GM19240 (cell line): ENCODE data around the gene S100A10.
A peak's percentile ranks its signal among the peaks of the same experiment; 100 is the strongest.

Experiments used
- DNase-seq: peaks from one replicate; pipeline ENCODE4 v3.0.0; 2011; ENCODE audit warnings: low spot score; ENCODE audit not compliant: insufficient read length

The S100A10 gene

GRCh38 chr1:151993734-151994496 is at the start of gene S100A10:
S100A10 (minus strand) TSS chr1:151993859; CDS start chr1:151986230, 7,629 bp downstream.
- DNase-seq, result no peak

GRCh38 chr1:152042030-152042429 is 48.4 kb upstream of the S100A10 start:
- DNase-seq, result no peak

GRCh38 chr1:152039886-152040285 is 46.2 kb upstream of the S100A10 start:
- DNase-seq, result no peak

- no peak for DNase-seq
Measured at GRCh38 chr1:152039461-152039860, 45.8 kb upstream of the S100A10 start.

- no peak for DNase-seq
Measured at GRCh38 chr1:152038871-152039270, 45.2 kb upstream of the S100A10 start.

GRCh38 chr1:152036267-152037216 is 42.9 kb upstream of the S100A10 start, which contains the start of gene S100A11:
S100A11 (minus strand) TSS chr1:152037004; CDS start chr1:152036915, 89 bp downstream.
- no peak for DNase-seq

- no peak for DNase-seq
Measured at GRCh38 chr1:152035539-152036266, 42.0 kb upstream of the S100A10 start.

- DNase-seq, result peak; percentile 68
Measured at GRCh38 chr1:152034654-152035538, 41.2 kb upstream of the S100A10 start.

GRCh38 chr1:152034324-152034653 is 40.6 kb upstream of the S100A10 start:
- no peak for DNase-seq

- no peak for DNase-seq
Measured at GRCh38 chr1:152029929-152030211, 36.2 kb upstream of the S100A10 start.

- no peak for DNase-seq
Measured at GRCh38 chr1:152029144-152029928, 35.7 kb upstream of the S100A10 start.

GRCh38 chr1:152026895-152027294 is 33.2 kb upstream of the S100A10 start:
- no peak for DNase-seq

- DNase-seq, result no peak
Measured at GRCh38 chr1:152024223-152024622, 30.6 kb upstream of the S100A10 start.

- no peak for DNase-seq
Measured at GRCh38 chr1:152023221-152023620, 29.6 kb upstream of the S100A10 start.

GRCh38 chr1:152022474-152022873 is 28.8 kb upstream of the S100A10 start:
- no peak for DNase-seq

- DNase-seq, result no peak
Measured at GRCh38 chr1:152021569-152021968, 27.9 kb upstream of the S100A10 start.

- DNase-seq, result no peak
Measured at GRCh38 chr1:152020849-152021248, 27.2 kb upstream of the S100A10 start.

GRCh38 chr1:152018537-152018936 is 24.9 kb upstream of the S100A10 start:
- DNase-seq, result no peak

- no peak for DNase-seq
Measured at GRCh38 chr1:152015766-152016165, 22.1 kb upstream of the S100A10 start.

GRCh38 chr1:152014943-152015342 is 21.3 kb upstream of the S100A10 start:
- no peak for DNase-seq
